GM10248 (cell line): ENCODE data around the gene RSRP1.

ENCODE experiments used
- CTCF ChIA-PET: fragments of 300-600 bp; sonication (Branson Sonifier 250); formaldehyde crosslinking; extraction: SDS; loops from one replicate; lab custom pipeline; 2021; ENCODE audit warnings: antibody characterized with exemption; lab: Yijun Ruan, JAX
- POLR2A ChIA-PET: fragments of 350-650 bp; sonication (Branson Sonifier 250); formaldehyde crosslinking; extraction: SDS; loops from one replicate; lab custom pipeline; 2020; ENCODE audit warnings: antibody characterized with exemption; lab: Yijun Ruan, JAX
- DNase-seq: peaks from one replicate; pipeline ENCODE4 v3.0.0; 2012; ENCODE audit errors: extremely low spot score
- TF ChIP-seq, protein P1 (sequence below): IDR thresholded peaks from 2 replicates; pipeline ENCODE4 v1.5.1; 2012; ENCODE audit warnings: mild to moderate bottlenecking, low read depth; ENCODE audit errors: extremely low read depth, missing control alignments, control extremely low read depth

Gene RSRP1

DNA sequence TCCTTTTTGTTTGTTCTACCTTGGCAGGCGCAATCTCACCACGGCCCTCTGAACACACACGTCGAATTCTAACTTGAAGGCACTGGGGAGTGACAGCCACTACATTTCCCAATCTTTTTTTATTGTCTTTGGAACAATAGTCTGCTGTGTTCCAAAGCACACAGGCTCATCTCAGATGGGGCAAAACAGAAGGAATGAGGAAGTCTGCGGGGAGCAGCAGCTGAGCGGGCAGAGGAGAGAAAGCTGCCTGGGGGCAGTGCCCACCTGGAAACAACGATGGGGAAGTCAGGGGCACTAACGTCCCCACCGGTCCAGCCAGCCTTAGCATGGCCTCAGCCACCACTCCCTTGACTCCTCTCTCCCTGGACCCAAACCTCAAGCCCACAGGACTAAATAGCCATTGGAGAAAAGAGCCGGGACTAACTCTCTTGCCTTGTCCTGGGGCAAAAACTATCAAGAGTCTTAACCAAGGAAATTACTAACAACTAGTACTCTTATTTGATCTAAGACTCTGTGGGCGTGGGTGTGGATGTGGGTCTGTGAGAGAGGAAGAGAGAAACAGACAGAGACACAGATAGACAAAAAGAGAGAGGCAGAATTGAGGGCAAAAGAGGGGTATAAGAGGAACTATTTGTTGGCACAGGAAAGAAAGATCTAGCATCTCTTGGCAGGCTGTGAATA lies 49.1 kb downstream of the RSRP1 start:
- CTCF ChIA-PET, result interaction anchor here (1.2 to 1.8 kb wide), 2 partner anchors 9 to 121 kb away, joined by 4 to 9 read pairs; no protein-coding TSS in a partner anchor
- no peak for DNase-seq
- POLR2A ChIA-PET, result no interaction called here
- TF ChIP-seq, protein P1, sequence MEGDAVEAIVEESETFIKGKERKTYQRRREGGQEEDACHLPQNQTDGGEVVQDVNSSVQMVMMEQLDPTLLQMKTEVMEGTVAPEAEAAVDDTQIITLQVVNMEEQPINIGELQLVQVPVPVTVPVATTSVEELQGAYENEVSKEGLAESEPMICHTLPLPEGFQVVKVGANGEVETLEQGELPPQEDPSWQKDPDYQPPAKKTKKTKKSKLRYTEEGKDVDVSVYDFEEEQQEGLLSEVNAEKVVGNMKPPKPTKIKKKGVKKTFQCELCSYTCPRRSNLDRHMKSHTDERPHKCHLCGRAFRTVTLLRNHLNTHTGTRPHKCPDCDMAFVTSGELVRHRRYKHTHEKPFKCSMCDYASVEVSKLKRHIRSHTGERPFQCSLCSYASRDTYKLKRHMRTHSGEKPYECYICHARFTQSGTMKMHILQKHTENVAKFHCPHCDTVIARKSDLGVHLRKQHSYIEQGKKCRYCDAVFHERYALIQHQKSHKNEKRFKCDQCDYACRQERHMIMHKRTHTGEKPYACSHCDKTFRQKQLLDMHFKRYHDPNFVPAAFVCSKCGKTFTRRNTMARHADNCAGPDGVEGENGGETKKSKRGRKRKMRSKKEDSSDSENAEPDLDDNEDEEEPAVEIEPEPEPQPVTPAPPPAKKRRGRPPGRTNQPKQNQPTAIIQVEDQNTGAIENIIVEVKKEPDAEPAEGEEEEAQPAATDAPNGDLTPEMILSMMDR, result no peak

DNA sequence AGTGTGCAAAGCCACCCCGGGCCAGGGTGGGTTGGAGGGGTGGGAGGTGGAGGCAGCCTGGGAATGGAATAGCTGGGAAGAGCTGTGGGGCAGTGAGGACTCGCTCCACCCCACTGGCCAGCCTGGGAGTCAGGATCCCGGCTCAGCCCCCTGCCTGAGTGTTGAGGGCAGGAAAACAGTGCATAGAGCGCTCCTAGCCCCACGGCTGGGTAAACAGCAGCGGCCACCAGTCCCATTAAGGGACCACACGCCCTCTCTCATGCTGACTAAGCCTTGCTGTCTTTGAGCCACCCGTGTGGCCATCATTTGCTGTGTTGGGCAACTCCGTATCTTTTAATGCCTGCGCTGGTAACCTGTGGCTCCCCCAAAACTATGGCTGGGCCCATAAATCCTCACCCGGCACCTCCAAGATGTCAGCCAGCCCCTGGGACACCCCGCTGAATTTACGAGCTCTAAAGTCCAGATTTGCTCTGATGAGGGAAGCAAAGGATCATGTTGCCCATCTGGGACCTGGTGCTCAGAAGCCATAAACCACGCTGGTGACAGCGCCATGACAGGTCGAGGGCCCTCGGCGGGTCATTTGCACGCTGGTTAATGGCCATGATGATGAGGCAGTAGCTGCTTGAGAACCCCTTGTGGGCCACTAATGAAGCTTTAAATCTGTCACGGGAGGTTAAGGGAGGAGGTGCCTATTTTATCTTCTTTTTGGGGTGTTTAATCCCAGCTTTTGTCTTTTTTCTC lies 49.8 kb downstream of the RSRP1 start:
- TF ChIP-seq, protein P1, result no peak
- CTCF ChIA-PET, result interaction anchor here (1.2 to 1.9 kb wide), 3 partner anchors 8 to 120 kb away, joined by 4 to 9 read pairs (median 7); no protein-coding TSS in a partner anchor
- POLR2A ChIA-PET, result no interaction called here
- no peak for DNase-seq

DNA sequence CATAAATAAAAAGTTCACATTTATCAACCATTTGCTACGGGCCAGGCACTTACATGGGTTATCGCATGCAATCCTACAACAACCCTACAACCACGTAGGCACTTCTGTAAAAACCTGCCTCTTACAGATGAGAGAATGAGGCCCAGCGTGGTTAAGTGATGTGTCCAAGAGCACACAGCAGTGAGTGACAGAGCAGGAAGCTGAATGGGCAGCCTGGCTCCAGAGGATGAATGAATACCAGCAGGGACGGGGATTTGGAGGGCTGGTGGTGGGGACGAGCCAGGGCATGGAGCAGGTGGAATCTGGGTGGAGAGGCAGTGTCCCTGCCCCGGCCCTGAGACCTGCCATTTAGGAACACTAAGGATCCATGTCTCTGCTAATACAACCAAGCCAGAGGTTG lies 50.4 kb downstream of the RSRP1 start:
- TF ChIP-seq, protein P1, result no peak
- no peak for DNase-seq
- ChIA-PET CTCF (interaction anchor here (1.2 to 1.9 kb wide), 3 partner anchors 8 to 119 kb away, joined by 4 to 9 read pairs (median 7); no protein-coding TSS in a partner anchor), POLR2A (no interaction called here)

DNA sequence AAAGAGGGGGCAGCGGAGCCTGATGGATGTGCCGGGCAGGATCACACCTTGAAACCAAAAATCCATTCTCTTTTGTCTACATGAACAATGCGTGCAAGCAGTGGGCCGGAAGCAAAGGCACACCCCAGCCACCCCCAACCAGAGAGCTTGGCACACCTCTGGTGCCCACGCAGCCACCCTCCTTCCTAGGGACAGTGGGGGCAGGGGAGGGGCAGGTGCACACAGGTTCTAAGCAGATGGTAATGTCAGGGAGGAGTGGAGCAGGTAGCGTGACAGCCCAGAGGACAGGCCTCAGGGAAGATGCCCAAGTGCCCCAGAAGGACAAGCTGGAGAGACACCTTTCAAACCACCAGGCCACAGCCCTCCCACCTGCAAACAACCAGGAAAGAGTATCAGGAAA lies 51.4 kb downstream of the RSRP1 start:
- DNase-seq, result no peak
- TF ChIP-seq, protein P1, result no peak
- ChIA-PET POLR2A (no interaction called here), CTCF (interaction anchor here (1.9 to 4.0 kb wide), 2 partner anchors 9 kb away, joined by 7 to 25 read pairs; no protein-coding TSS in a partner anchor)

DNA sequence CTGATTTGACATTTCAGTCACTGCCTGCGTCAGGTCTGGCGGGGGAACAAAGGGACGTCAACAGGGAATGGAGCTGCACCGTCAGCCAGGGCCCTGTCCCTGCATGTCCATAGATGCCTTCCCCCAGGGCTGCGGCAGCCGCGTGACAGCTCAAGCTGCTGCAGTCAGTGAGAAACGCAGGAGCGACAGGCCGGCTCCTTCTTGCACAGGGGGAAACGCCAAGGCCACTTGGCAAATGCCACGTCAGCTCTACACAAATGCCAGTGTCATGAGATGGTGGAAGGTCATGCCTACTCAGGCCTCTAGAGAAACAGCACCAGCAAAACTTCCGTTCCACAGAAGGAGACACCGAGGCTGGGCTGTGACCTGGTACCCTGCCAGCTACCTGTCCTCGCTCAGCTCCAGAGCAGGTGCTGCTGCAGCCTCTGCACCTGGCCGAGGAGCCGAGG lies 52.7 kb downstream of the RSRP1 start:
- CTCF ChIA-PET, result interaction anchor here (4.0 kb wide), 1 partner anchor 10 kb away, joined by 25 read pairs; no protein-coding TSS in a partner anchor
- TF ChIP-seq, protein P1, result no peak
- POLR2A ChIA-PET, result no interaction called here
- no peak for DNase-seq

DNA sequence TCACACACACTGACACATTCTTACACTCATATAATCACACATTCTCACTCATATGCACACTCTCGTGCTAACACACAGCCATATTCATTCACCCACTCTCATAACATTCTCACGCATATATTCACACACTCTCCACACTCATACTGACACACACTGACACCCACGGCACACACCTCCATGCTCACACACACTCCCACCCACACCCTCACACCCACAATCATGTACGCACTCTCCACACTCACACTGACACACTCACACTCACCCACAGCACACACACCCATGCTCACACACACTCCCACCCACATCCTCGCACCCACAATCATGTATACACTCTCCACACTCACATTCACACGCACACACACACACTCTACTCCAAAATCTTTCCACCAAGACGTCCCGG lies 53.2 kb downstream of the RSRP1 start:
- TF ChIP-seq, protein P1, result no peak
- POLR2A ChIA-PET, result no interaction called here
- CTCF ChIA-PET, result interaction anchor here (4.0 kb wide), 1 partner anchor 11 kb away, joined by 25 read pairs; no protein-coding TSS in a partner anchor
- DNase-seq, result no peak
